ENCODE measurements around the gene NOL9. TPM values are rescaled to one million over a fixed set of nuclear protein-coding genes. Genes with fewer than 3 reads are reported as not detected.

NOL9 gene
- total and polyA plus RNA-seq, 9 of the 15 experiments (the other 6 are each of a cell fraction or from before 2014, with no cell fraction given) = 5.6 to 76.5 (median 47.3) TPM

DNA sequence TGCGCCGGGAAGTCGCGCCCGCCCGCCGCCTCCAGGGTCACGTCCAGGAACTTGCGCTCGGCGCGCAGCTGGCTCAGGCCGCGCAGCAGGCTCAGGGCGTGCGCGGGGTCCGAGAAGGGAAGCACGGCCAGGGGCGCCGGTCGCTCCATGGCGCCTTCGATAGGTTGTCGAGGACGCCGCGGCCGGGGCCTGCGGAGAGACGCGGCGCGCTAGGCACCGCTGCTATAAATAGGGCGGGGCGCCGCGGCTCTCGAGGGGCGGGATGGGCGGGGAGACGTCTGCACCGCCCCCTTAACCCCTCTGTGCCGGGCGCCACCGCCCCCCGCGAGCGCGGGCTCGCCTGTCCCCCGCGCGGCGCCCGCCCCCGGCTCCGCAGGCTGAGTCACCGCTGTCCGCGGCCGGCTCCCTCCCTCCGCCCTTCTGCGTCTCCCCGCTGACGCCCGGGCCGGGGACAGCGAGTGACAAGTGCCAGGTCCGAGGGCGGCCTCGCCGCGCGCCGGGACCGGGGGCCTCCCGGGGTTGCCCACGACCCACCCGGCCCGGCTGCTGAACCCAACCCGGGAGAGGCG is 48.4 kb upstream of the NOL9 start, which contains the start of gene KLHL21 (continued):
- TF ChIP-seq SFPQ (IDR thresholded peaks at IDR 0.05; ENCODE audit: low read depth, low read length) (no peak), POLR2H (tag; IDR thresholded peaks at IDR 0.05; ENCODE audit: low read depth) (peak; percentile 73; the same call in 1 of the 2 replicates), DDX20 (tag; IDR thresholded peaks at IDR 0.05; ENCODE audit: low read depth) (no peak), KLF16 (IDR thresholded peaks at IDR 0.05) (no peak), ZNF140 (CRISPR knock-in tag; IDR thresholded peaks at IDR 0.05) (no peak), U2AF1 (optimal IDR thresholded peaks at IDR 0.05; ENCODE audit: low read depth, low read length) (peak; percentile 14), PHB2 (IDR thresholded peaks at IDR 0.05; ENCODE audit: low read depth) (no peak), C11orf30 (IDR thresholded peaks at IDR 0.05; ENCODE audit: low read depth) (no peak; the same call in 1 of the 2 replicates), NR2F6 (CRISPR knock-in tag; IDR thresholded peaks at IDR 0.05) (no peak), RERE (CRISPR knock-in tag; IDR thresholded peaks at IDR 0.05; ENCODE audit: borderline replicate concordance) (no peak), ZNF76 (CRISPR knock-in tag; IDR thresholded peaks at IDR 0.05; ENCODE audit: borderline replicate concordance) (no peak), MYBL2 (IDR thresholded peaks at IDR 0.05; ENCODE audit: low read depth) (no peak), MYBL2 (CRISPR knock-in tag; IDR thresholded peaks at IDR 0.05; ENCODE audit: borderline replicate concordance) (no peak), TEAD2 (tag; IDR thresholded peaks at IDR 0.05) (no peak), ETS2 (tag; IDR thresholded peaks at IDR 0.05; ENCODE audit: borderline replicate concordance, poor library complexity, severe bottlenecking) (no peak), NONO (IDR thresholded peaks at IDR 0.05; ENCODE audit: low read depth in 2 of 2, low read length in 1 of 2) (peak in 1 of 2 experiments; percentile 98; a peak in 3 of 4 replicates), ZNF696 (CRISPR knock-in tag; conservative IDR thresholded peaks at IDR 0.05) (no peak), SRF (CRISPR knock-in tag; IDR thresholded peaks at IDR 0.05) (peak in 1 of 2 experiments; percentile 69; a peak in 2 of 4 replicates), TCFL5 (CRISPR knock-in tag; conservative IDR thresholded peaks at IDR 0.05) (no peak)
